DND-41 (cell line): Measurements from ENCODE around the gene DIAPH2.
"Not testable (repeated sequence)": the region's sequence is repeated elsewhere in the genome, so short reads cannot be mapped to it uniquely, and the experiment has no call there.

Experiments
- ATAC-seq: fragments of 200-7000 bp; cut with Tn5 transposase; 3 replicates; pipeline ENCODE4 v1.9.1; 2021; ENCODE audit warnings: low read depth; ENCODE audit not compliant: insufficient read depth
- DNase-seq: peaks from one replicate; pipeline ENCODE4 v3.0.0-alpha.2; 2020
- H2AFZ ChIP-seq: 2 replicates; pipeline ENCODE4 v1.6.0; 2012; ENCODE audit warnings: low read depth, low read length
- H3K27ac ChIP-seq: 2 replicates; pipeline ENCODE4 v1.5.1; 2012; ENCODE audit warnings: low read length, inconsistent platforms
- H3K27me3 ChIP-seq: fragments of 200-600 bp; sonication (generic); 2 replicates; pipeline ENCODE4 v1.6.0; 2012; ENCODE audit warnings: low read length, mild to moderate bottlenecking, inconsistent platforms; ENCODE audit not compliant: insufficient read depth, poor library complexity
- H3K36me3 ChIP-seq: 2 replicates; pipeline ENCODE4 v1.5.1; 2012; ENCODE audit warnings: low read length, inconsistent platforms; ENCODE audit not compliant: insufficient read depth
- H3K4me1 ChIP-seq: 2 replicates; pipeline ENCODE4 v1.5.1; 2012; ENCODE audit warnings: mild to moderate bottlenecking, low read length; ENCODE audit not compliant: insufficient read depth
- H3K4me2 ChIP-seq: 2 replicates; pipeline ENCODE4 v1.6.0; 2012; ENCODE audit warnings: mild to moderate bottlenecking, moderate library complexity, low read length, inconsistent platforms; ENCODE audit not compliant: insufficient read depth
- H3K4me3 ChIP-seq, 2 experiments: fragments of 200-600 bp in 1 of 2; shearing (Covaris generic) in 1 of 2; 2 replicates each; pipeline ENCODE4 v1.5.1; 2012 to 2016; ENCODE audit warnings: inconsistent platforms in 2 of 2, low read length in 2 of 2, mild to moderate bottlenecking in 2 of 2, low read depth in 1 of 2, moderate library complexity in 1 of 2
- H3K79me2 ChIP-seq: 2 replicates; pipeline ENCODE4 v1.6.0; 2012; ENCODE audit warnings: low read length, inconsistent platforms; ENCODE audit not compliant: insufficient read depth
- H3K9ac ChIP-seq: 2 replicates; pipeline ENCODE4 v1.6.0; 2012; ENCODE audit warnings: low read depth, mild to moderate bottlenecking, inconsistent platforms, low read length, moderate library complexity
- H3K9me3 ChIP-seq: 2 replicates; pipeline ENCODE4 v1.5.1; 2012; ENCODE audit warnings: low read length, moderate library complexity, mild to moderate bottlenecking, inconsistent platforms; ENCODE audit not compliant: insufficient read depth, severe bottlenecking
- H4K20me1 ChIP-seq: 2 replicates; pipeline ENCODE4 v1.6.0; 2012; ENCODE audit warnings: low read length; ENCODE audit not compliant: insufficient read depth
- EZH2 ChIP-seq: IDR thresholded peaks from 3 replicates; pipeline ENCODE4 v1.6.1; 2012; ENCODE audit warnings: borderline replicate concordance, low read depth, mild to moderate bottlenecking, moderate library complexity, low read length, inconsistent platforms; ENCODE audit not compliant: severe bottlenecking
- TF ChIP-seq, protein P1 (sequence below): IDR thresholded peaks from 2 replicates; pipeline ENCODE4 v1.5.1; 2012; ENCODE audit warnings: borderline replicate concordance, low read length, moderate library complexity, mild to moderate bottlenecking; ENCODE audit not compliant: poor library complexity, severe bottlenecking; ENCODE audit errors: extremely low read depth

The DIAPH2 gene

DNA sequence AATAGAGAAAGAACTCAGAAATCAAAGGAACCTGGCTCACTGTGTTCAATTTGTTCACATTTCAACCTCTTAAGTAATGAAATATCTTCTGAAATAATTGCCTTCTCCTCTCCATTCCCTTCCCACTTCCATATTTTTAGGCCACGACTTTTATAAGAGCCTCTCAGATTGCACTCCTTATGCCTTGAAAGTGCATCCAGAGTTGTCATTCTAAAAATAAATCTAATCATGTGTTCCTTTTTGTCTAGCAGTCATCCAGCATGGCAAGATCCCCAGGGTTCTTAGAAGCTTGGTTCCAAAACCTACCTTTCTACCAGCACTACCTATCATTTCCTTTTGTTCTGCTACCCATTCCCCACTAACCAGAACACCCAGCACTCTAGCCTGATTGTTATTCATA lies 156.7 kb downstream of the DIAPH2 start:
- no peak overlapping the region for H2AFZ ChIP-seq
- no peak overlapping the region for H3K4me2 ChIP-seq
- H3K27ac ChIP-seq: no peak overlapping the region
- H3K9ac ChIP-seq: no peak overlapping the region
- no peaks in the 10 kb centered on the region for H3K4me1 ChIP-seq
- ATAC-seq: no peak
- no peak overlapping the region for H3K4me3 ChIP-seq
- no peaks in the 10 kb centered on the region for H3K9me3 ChIP-seq
- TF ChIP-seq, protein P1, sequence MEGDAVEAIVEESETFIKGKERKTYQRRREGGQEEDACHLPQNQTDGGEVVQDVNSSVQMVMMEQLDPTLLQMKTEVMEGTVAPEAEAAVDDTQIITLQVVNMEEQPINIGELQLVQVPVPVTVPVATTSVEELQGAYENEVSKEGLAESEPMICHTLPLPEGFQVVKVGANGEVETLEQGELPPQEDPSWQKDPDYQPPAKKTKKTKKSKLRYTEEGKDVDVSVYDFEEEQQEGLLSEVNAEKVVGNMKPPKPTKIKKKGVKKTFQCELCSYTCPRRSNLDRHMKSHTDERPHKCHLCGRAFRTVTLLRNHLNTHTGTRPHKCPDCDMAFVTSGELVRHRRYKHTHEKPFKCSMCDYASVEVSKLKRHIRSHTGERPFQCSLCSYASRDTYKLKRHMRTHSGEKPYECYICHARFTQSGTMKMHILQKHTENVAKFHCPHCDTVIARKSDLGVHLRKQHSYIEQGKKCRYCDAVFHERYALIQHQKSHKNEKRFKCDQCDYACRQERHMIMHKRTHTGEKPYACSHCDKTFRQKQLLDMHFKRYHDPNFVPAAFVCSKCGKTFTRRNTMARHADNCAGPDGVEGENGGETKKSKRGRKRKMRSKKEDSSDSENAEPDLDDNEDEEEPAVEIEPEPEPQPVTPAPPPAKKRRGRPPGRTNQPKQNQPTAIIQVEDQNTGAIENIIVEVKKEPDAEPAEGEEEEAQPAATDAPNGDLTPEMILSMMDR: no peak
- TF ChIP-seq EZH2: no peak
- H4K20me1 ChIP-seq: no peaks in the 10 kb centered on the region
- no peaks in the 10 kb centered on the region for H3K79me2 ChIP-seq
- H3K36me3 ChIP-seq: no peaks in the 10 kb centered on the region
- DNase-seq: no peak
- no peaks in the 10 kb centered on the region for H3K27me3 ChIP-seq

DNA sequence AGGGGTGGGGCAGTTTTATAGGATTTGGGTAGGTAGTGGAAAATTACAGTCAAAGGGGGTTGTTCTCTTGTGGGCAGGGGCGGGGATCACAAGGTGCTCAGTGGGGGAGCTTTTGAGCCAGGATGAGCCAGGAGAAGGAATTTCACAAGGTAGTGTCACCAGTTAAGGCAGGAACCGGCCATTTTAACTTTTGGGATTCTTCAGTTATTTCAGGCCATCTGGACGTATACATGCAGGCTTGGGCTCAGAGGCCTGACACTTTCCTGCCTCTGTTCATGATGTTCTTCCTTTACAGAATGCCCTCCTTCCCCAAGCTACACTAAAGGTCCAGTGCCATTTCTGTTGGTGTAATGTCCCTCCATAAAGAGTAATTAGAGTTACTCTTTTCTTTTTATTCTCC lies 157.2 kb downstream of the DIAPH2 start:
- H3K27ac ChIP-seq, H3K9me3 ChIP-seq, H4K20me1 ChIP-seq, H3K9ac ChIP-seq, ATAC-seq, DNase-seq, H3K36me3 ChIP-seq, H3K27me3 ChIP-seq, H3K4me3 ChIP-seq, H3K79me2 ChIP-seq, H3K4me1 ChIP-seq, H3K4me2 ChIP-seq, H2AFZ ChIP-seq: not testable (repeated sequence)

DNA sequence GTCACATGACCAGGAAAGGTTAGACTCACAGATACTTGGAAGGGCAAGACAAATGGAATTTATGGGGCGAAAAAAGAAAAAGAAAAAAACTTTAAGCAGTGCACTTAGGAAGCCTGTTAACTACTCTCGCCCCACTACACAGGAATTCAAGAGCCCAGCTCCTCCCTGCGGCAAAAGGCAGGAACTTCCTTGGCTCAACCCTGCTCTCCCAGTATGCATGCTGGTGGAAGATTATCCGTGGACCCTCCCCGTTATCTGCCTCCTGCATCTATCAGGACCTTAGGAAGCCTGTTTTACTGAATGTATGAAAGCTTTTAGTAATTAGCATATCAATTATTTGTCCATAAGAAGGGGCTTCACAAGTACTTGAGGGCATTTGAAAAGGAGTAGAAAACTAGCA lies 158.9 kb downstream of the DIAPH2 start:
- Histone ChIP-seq H3K79me2 (no peaks in the 10 kb centered on the region), H3K9me3 (no peaks in the 10 kb centered on the region), H3K4me3 (no peak overlapping the region), H4K20me1 (no peaks in the 10 kb centered on the region), H2AFZ (no peak overlapping the region), H3K36me3 (no peaks in the 10 kb centered on the region), H3K9ac (no peak overlapping the region), H3K27ac (no peak overlapping the region), H3K4me2 (no peak overlapping the region), H3K27me3 (no peaks in the 10 kb centered on the region), H3K4me1 (no peaks in the 10 kb centered on the region)
- no peak for TF ChIP-seq EZH2
- TF ChIP-seq, protein P1: no peak
- ATAC-seq (no peak), DNase-seq (no peak)

DNA sequence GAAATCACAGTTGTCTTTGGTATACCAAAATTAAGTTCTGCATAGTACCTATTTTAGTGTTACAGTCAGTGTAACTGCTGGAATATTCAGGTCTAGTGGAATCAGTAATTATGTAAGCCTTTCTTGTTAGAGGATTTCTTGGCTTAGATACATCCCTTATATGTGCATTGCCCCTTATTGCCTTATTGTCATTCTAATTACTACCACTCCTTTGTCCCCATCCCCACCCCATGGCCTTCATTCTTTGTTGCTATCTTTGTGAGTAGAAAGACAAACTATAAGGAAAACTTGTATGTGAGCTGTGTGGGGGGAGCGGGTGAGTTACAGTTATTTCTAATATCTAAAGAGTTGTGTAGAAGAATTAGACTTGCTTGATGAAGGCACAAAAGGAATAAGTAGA lies 162.2 kb downstream of the DIAPH2 start:
- no peak overlapping the region for H3K9ac ChIP-seq
- H2AFZ ChIP-seq: no peak overlapping the region
- ATAC-seq (no peak), DNase-seq (no peak)
- no peaks in the 10 kb centered on the region for H3K27me3 ChIP-seq
- no peak overlapping the region for H3K4me2 ChIP-seq
- H3K4me3 ChIP-seq: no peak overlapping the region
- H3K4me1 ChIP-seq: no peaks in the 10 kb centered on the region
- TF ChIP-seq EZH2: no peak
- TF ChIP-seq, protein P1: no peak
- H3K9me3 ChIP-seq: no peaks in the 10 kb centered on the region
- no peaks in the 10 kb centered on the region for H4K20me1 ChIP-seq
- no peaks in the 10 kb centered on the region for H3K79me2 ChIP-seq
- no peak overlapping the region for H3K27ac ChIP-seq
- no peaks in the 10 kb centered on the region for H3K36me3 ChIP-seq

DNA sequence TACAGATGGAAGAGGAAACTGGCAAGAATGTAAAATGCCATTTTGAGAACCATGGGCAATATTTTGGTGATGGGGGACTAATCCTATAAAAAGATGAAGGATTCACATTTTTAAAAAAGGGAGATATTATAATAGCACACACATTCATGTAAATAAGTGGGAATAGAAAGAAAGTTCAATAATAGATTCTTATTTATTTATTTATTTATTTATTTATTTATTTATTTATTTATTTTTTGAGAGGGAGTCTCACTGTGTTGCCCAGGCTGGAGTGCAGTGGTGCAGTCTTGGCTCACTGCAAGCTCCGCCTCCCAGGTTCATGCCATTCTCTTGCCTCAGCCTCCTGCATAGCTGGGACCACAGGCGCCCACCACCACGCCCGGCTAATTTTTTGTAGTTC lies 174.8 kb downstream of the DIAPH2 start:
- DNase-seq, H2AFZ ChIP-seq, H3K27ac ChIP-seq, H3K9me3 ChIP-seq, H3K79me2 ChIP-seq, H4K20me1 ChIP-seq, H3K4me2 ChIP-seq, H3K27me3 ChIP-seq, H3K4me1 ChIP-seq, H3K4me3 ChIP-seq, H3K9ac ChIP-seq, ATAC-seq, H3K36me3 ChIP-seq: not testable (repeated sequence)
